ENCODE data around the gene KIAA1671. TPM values are rescaled to one million over a fixed set of nuclear protein-coding genes. Genes with fewer than 3 reads are reported as not detected.

KIAA1671 gene
- polyA plus RNA-seq, 1 donor (not counting 4 experiments of a cell fraction or from before 2014, with no cell fraction given), result 17.4 TPM

DNA sequence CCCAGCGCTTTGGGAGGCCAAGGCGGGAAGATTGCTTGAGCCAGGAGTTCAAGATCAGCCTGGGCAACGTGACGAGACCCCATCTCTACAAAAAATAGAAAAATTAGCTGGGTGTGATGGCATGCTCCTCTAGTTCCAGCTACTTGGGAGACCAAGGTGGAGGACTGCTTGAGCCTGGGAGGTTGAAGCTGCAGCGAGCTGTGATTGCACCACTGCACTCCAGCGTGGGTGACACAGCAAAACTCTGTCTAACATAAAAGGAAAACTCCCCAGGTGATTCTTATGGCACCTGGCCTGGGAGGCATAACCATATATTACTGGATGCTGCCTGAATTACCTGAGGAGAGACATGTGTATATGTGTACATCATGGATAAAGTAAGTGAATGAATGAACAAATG, 29.1 kb downstream of the KIAA1671 start:
- Histone ChIP-seq H3K4me3 (ENCODE audit: control insufficient read depth in 2 of 3, extremely low read depth in 1 of 3, insufficient read depth in 2 of 3, low read depth in 1 of 3, low read length in 3 of 3) (no peak overlapping the region), H3K36me3 (ENCODE audit: control insufficient read depth in 2 of 2, extremely low read depth in 1 of 2, insufficient read depth in 2 of 2, low read length in 2 of 2) (no peaks in the 10 kb centered on the region), H3K4me2 (ENCODE audit: control insufficient read depth, extremely low read depth, insufficient read depth, low read depth, low read length) (no peak overlapping the region), H3K4me1 (ENCODE audit: control insufficient read depth, extremely low read depth, insufficient read depth, low read length) (peaks cover 36% of the 10 kb centered on the region), H3K9ac (ENCODE audit: control insufficient read depth, extremely low read depth, insufficient read depth, low read length) (no peak overlapping the region), H3K9me1 (ENCODE audit: control insufficient read depth, extremely low read depth, insufficient read depth, low read length) (no peaks in the 10 kb centered on the region), H3K27me3 (ENCODE audit: control insufficient read depth, extremely low read depth, insufficient read depth, low read length) (no peaks in the 10 kb centered on the region), H2AFZ (ENCODE audit: control insufficient read depth, low read length) (no peak overlapping the region), H3K79me2 (ENCODE audit: control insufficient read depth, insufficient read depth, low read length) (peaks cover 27% of the 10 kb centered on the region), H3K27ac (ENCODE audit: control insufficient read depth, insufficient read depth, low read length) (peak overlapping the region; percentile 13), H4K20me1 (ENCODE audit: control insufficient read depth, extremely low read depth, insufficient read depth, low read length) (no peaks in the 10 kb centered on the region), H3K9me3 (ENCODE audit: control insufficient read depth, low read depth, low read length) (no peaks in the 10 kb centered on the region)
- TF ChIP-seq, protein P1, sequence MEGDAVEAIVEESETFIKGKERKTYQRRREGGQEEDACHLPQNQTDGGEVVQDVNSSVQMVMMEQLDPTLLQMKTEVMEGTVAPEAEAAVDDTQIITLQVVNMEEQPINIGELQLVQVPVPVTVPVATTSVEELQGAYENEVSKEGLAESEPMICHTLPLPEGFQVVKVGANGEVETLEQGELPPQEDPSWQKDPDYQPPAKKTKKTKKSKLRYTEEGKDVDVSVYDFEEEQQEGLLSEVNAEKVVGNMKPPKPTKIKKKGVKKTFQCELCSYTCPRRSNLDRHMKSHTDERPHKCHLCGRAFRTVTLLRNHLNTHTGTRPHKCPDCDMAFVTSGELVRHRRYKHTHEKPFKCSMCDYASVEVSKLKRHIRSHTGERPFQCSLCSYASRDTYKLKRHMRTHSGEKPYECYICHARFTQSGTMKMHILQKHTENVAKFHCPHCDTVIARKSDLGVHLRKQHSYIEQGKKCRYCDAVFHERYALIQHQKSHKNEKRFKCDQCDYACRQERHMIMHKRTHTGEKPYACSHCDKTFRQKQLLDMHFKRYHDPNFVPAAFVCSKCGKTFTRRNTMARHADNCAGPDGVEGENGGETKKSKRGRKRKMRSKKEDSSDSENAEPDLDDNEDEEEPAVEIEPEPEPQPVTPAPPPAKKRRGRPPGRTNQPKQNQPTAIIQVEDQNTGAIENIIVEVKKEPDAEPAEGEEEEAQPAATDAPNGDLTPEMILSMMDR (optimal IDR thresholded peaks at IDR 0.05 in 1 of 3, IDR thresholded peaks at IDR 0.05 in 1 of 3, conservative IDR thresholded peaks at IDR 0.05 in 1 of 3; ENCODE audit: extremely low read depth in 1 of 3, insufficient read depth in 2 of 3, low read length in 3 of 3), result no peak
- no peak for TF ChIP-seq EZH2 (IDR thresholded peaks at IDR 0.05; ENCODE audit: low read length)
- dilution Hi-C loops (cut with MboI; ENCODE audit: extremely low pct_ligation_motif_present, low sequenced_read_pairs), result no loop called here
- FAIRE-seq (no peak), DNase-seq (ENCODE audit: low read depth, low spot score) (no peak)

DNA sequence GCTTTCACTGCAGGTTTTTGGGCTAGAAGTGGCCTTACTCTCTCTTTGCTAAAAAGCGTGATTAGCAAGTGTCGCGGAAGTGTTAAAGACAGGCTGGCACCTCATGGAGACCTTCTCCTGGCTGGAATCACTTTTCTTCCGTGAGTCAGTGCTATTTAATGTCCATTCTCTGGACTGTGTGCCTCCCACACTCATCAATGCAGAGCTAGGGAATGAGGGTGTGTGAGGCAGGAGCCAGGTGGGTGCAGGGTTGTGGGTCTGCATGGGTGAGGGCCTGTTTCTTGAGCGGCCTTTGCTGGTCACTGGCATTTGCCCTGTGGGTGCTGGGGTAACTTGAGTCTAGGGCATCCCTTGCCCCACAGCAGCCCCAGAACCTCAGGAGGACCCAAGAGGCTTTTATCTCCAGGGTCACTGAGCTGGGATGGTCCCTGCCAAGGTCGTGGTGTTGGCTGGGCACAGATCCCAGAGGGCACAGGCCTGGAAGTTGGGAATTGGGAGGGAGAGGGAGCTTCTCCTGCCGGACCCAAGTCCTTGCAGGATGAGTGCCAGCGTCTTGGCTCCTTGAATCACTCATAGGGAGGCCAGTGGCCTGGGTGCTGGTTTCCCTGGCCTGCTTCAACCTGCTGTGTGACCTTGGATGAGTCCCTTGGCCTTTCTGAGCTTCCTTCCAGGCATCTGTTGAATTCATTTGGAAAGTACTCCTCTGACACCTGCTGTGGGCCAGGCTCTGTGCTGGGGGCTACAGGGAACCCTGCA, 30.0 kb downstream of the KIAA1671 start:
- TF ChIP-seq EZH2 (IDR thresholded peaks at IDR 0.05; ENCODE audit: low read length), result no peak
- TF ChIP-seq, protein P1 (optimal IDR thresholded peaks at IDR 0.05 in 1 of 3, IDR thresholded peaks at IDR 0.05 in 1 of 3, conservative IDR thresholded peaks at IDR 0.05 in 1 of 3; ENCODE audit: extremely low read depth in 1 of 3, insufficient read depth in 2 of 3, low read length in 3 of 3), result no peak
- Histone ChIP-seq H3K27ac (ENCODE audit: control insufficient read depth, insufficient read depth, low read length) (peak overlapping the region; percentile 13), H3K9me1 (ENCODE audit: control insufficient read depth, extremely low read depth, insufficient read depth, low read length) (no peaks in the 10 kb centered on the region), H4K20me1 (ENCODE audit: control insufficient read depth, extremely low read depth, insufficient read depth, low read length) (no peaks in the 10 kb centered on the region), H3K27me3 (ENCODE audit: control insufficient read depth, extremely low read depth, insufficient read depth, low read length) (no peaks in the 10 kb centered on the region), H3K4me3 (ENCODE audit: control insufficient read depth in 2 of 3, extremely low read depth in 1 of 3, insufficient read depth in 2 of 3, low read depth in 1 of 3, low read length in 3 of 3) (no peak overlapping the region), H3K4me2 (ENCODE audit: control insufficient read depth, extremely low read depth, insufficient read depth, low read depth, low read length) (no peak overlapping the region), H3K79me2 (ENCODE audit: control insufficient read depth, insufficient read depth, low read length) (peaks cover 26% of the 10 kb centered on the region), H3K36me3 (ENCODE audit: control insufficient read depth in 2 of 2, extremely low read depth in 1 of 2, insufficient read depth in 2 of 2, low read length in 2 of 2) (no peaks in the 10 kb centered on the region), H3K9ac (ENCODE audit: control insufficient read depth, extremely low read depth, insufficient read depth, low read length) (no peak overlapping the region), H3K4me1 (ENCODE audit: control insufficient read depth, extremely low read depth, insufficient read depth, low read length) (peaks cover 30% of the 10 kb centered on the region), H3K9me3 (ENCODE audit: control insufficient read depth, low read depth, low read length) (no peaks in the 10 kb centered on the region), H2AFZ (ENCODE audit: control insufficient read depth, low read length) (no peak overlapping the region)
- dilution Hi-C loops (cut with MboI; ENCODE audit: extremely low pct_ligation_motif_present, low sequenced_read_pairs), result no loop called here
- FAIRE-seq (no peak), DNase-seq (ENCODE audit: low read depth, low spot score) (no peak)

Data from keratinocyte (primary cell).